Neural crest cell (in vitro differentiated cells): Measurements from ENCODE around the gene FGD5. TPM values are rescaled to one million over a fixed set of nuclear protein-coding genes. Genes with fewer than 3 reads are reported as not detected.
A peak's percentile ranks its signal among the peaks of the same experiment; 100 is the strongest.

ENCODE experiments used
- DNase-seq: peaks from one replicate; pipeline ENCODE4 v3.0.0; 2021; ENCODE audit warnings: low read depth, mixed read lengths, low spot score
- H3K27ac Mint-ChIP-seq: one replicate; pipeline ENCODE4 v1.8.0; 2021; ENCODE audit warnings: mild to moderate bottlenecking, mixed read lengths; ENCODE audit not compliant: unreplicated experiment
- H3K27me3 Mint-ChIP-seq: 2 replicates; pipeline ENCODE4 v1.8.0; 2021; ENCODE audit warnings: low read depth, mild to moderate bottlenecking, mixed read lengths
- H3K36me3 Mint-ChIP-seq: 2 replicates; pipeline ENCODE4 v1.8.0; 2021; ENCODE audit warnings: low read depth, mild to moderate bottlenecking, mixed read lengths
- H3K4me1 Mint-ChIP-seq: 2 replicates; pipeline ENCODE4 v1.8.0; 2021; ENCODE audit warnings: mixed read lengths
- H3K4me3 Mint-ChIP-seq: one replicate; pipeline ENCODE4 v1.8.0; 2021; ENCODE audit warnings: mild to moderate bottlenecking, mixed read lengths
- H3K9me3 Mint-ChIP-seq: 2 replicates; pipeline ENCODE4 v1.8.0; 2021; ENCODE audit warnings: mixed read lengths
- total RNA-seq: library from RNA; stranded (reverse); gene quantifications from 2 replicates; pipeline ENCODE4 v1.2.1, GENCODE V29; 2021
- TF ChIP-seq, protein P1 (sequence below): fragments of 200-600 bp; sonication (generic); conservative IDR thresholded peaks from 2 replicates; pipeline ENCODE4 v1.5.0; 2021; ENCODE audit warnings: antibody characterized with exemption, mild to moderate bottlenecking

FGD5 gene
- total RNA-seq, 1 donor from 2014 or later = 0.61 TPM

GRCh38 chr3:14941871-14942270 is 123.1 kb downstream of the FGD5 start:
- Mint-ChIP-seq H3K4me3 (peak overlapping the region; percentile 62), H3K9me3 (no peaks in the 10 kb centered on the region), H3K4me1 (peaks cover 35% of the 10 kb centered on the region), H3K36me3 (peaks cover 3% of the 10 kb centered on the region), H3K27me3 (no peaks in the 10 kb centered on the region), H3K27ac (no peak overlapping the region)
- no peak for DNase-seq
- TF ChIP-seq, protein P1, sequence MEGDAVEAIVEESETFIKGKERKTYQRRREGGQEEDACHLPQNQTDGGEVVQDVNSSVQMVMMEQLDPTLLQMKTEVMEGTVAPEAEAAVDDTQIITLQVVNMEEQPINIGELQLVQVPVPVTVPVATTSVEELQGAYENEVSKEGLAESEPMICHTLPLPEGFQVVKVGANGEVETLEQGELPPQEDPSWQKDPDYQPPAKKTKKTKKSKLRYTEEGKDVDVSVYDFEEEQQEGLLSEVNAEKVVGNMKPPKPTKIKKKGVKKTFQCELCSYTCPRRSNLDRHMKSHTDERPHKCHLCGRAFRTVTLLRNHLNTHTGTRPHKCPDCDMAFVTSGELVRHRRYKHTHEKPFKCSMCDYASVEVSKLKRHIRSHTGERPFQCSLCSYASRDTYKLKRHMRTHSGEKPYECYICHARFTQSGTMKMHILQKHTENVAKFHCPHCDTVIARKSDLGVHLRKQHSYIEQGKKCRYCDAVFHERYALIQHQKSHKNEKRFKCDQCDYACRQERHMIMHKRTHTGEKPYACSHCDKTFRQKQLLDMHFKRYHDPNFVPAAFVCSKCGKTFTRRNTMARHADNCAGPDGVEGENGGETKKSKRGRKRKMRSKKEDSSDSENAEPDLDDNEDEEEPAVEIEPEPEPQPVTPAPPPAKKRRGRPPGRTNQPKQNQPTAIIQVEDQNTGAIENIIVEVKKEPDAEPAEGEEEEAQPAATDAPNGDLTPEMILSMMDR = no peak

GRCh38 chr3:14943042-14943441 is 124.3 kb downstream of the FGD5 start:
- DNase-seq = no peak
- Mint-ChIP-seq H3K27me3 (no peaks in the 10 kb centered on the region), H3K4me1 (peaks cover 37% of the 10 kb centered on the region), H3K36me3 (peaks cover 3% of the 10 kb centered on the region), H3K4me3 (peak overlapping the region; percentile 35), H3K9me3 (no peaks in the 10 kb centered on the region), H3K27ac (no peak overlapping the region)
- TF ChIP-seq, protein P1 = no peak

DNA sequence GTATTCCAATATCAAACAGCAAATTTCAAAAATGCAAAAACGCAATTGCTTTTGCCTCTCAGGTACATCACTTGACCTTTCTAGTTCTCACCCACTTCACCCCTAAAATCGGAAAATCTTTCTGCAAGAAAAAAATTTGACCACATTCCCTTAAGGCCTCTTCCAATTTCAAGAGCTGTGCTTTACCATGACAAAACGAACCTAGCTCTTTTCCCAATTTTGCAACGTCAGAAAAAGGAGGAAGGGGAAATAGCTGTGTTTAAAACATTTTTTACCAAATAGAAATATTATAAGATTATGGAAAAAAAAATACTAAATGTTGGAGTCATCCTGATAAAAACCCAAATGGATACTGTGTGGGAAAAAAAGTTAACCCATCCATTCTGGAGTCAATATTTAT is 127.5 kb downstream of the FGD5 start:
- no peak overlapping the region for H3K27ac Mint-ChIP-seq
- no peak for DNase-seq
- peaks cover 49% of the 10 kb centered on the region for H3K4me1 Mint-ChIP-seq
- H3K27me3 Mint-ChIP-seq = no peaks in the 10 kb centered on the region
- H3K36me3 Mint-ChIP-seq = peaks cover 3% of the 10 kb centered on the region
- peak overlapping the region; percentile 94 for H3K4me3 Mint-ChIP-seq
- H3K9me3 Mint-ChIP-seq = no peaks in the 10 kb centered on the region
- TF ChIP-seq, protein P1 = no peak

- DNase-seq = no peak
- Mint-ChIP-seq H3K4me3 (peak overlapping the region; percentile 94), H3K27ac (peak overlapping the region; percentile 79), H3K9me3 (no peaks in the 10 kb centered on the region), H3K27me3 (no peaks in the 10 kb centered on the region), H3K4me1 (peaks cover 44% of the 10 kb centered on the region), H3K36me3 (peaks cover 3% of the 10 kb centered on the region)
- TF ChIP-seq, protein P1 = no peak
Measured at GRCh38 chr3:14946739-14947099, 128.0 kb downstream of the FGD5 start.

- TF ChIP-seq, protein P1 = no peak
- peaks cover 38% of the 10 kb centered on the region for H3K4me1 Mint-ChIP-seq
- peak; percentile 80 for DNase-seq
- peak within 1 kb of the TSS; percentile 100 for H3K27ac Mint-ChIP-seq
- peak within 1 kb of the TSS; percentile 100 for H3K4me3 Mint-ChIP-seq
- peaks cover 3% of the 10 kb centered on the region for H3K36me3 Mint-ChIP-seq
- no peaks in the 10 kb centered on the region for H3K9me3 Mint-ChIP-seq
- no peaks in the 10 kb centered on the region for H3K27me3 Mint-ChIP-seq
Measured at GRCh38 chr3:14947100-14947885, 128.5 kb downstream of the FGD5 start, which contains the start of gene NR2C2. Gene NR2C2, plus strand, starts transcription at chr3:14947583. Its CDS starts 56,332 bp downstream, at chr3:15003915.
